ENCODE measurements around the gene RFK. TPM values are rescaled to one million over a fixed set of nuclear protein-coding genes. Genes with fewer than 3 reads are reported as not detected.
"Not testable (repeated sequence)": the region's sequence is repeated elsewhere in the genome, so short reads cannot be mapped to it uniquely, and the experiment has no call there.

The RFK gene
- polyA plus RNA-seq, 1 donor (not counting 4 experiments of a cell fraction or from before 2014, with no cell fraction given): 30.1 TPM

DNA sequence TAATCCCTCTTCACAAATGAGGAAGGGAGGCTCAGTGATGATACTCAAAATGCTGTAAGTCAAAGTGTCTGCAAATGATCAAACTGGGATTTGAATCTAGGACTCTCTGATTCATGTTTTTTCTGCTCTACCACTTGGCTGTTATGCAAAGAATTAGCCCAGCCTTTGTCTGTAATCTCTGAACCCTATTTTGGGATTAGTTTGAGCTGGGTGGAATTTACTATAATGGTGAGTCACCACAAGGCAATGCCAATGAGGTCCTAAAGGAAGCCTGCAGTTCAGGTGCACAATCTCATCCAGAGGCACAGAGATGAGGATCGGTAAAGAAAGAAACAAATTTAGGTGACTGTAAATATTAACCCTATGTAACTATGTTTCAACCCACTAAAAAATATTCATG lies 29.2 kb downstream of the RFK start:
- no peaks in the 10 kb centered on the region for H3K9me1 ChIP-seq (ENCODE audit: control insufficient read depth, extremely low read depth, insufficient read depth, low read length)
- H3K27me3 ChIP-seq (ENCODE audit: control insufficient read depth, extremely low read depth, insufficient read depth, low read length): no peaks in the 10 kb centered on the region
- FAIRE-seq (peak; percentile 48), DNase-seq (ENCODE audit: low read depth, low spot score) (no peak)
- H4K20me1 ChIP-seq (ENCODE audit: control insufficient read depth, extremely low read depth, insufficient read depth, low read length): no peaks in the 10 kb centered on the region
- H3K79me2 ChIP-seq (ENCODE audit: control insufficient read depth, insufficient read depth, low read length): no peaks in the 10 kb centered on the region
- H3K4me3 ChIP-seq (ENCODE audit: control insufficient read depth in 2 of 3, extremely low read depth in 1 of 3, insufficient read depth in 2 of 3, low read depth in 1 of 3, low read length in 3 of 3): no peak overlapping the region
- dilution Hi-C loops (cut with MboI; ENCODE audit: extremely low pct_ligation_motif_present, low sequenced_read_pairs): no loop called here
- TF ChIP-seq CTCF (optimal IDR thresholded peaks at IDR 0.05 in 1 of 3, IDR thresholded peaks at IDR 0.05 in 1 of 3, conservative IDR thresholded peaks at IDR 0.05 in 1 of 3; ENCODE audit: extremely low read depth in 1 of 3, insufficient read depth in 2 of 3, low read length in 3 of 3) (no peak), EZH2 (IDR thresholded peaks at IDR 0.05; ENCODE audit: low read length) (no peak)
- H3K4me2 ChIP-seq (ENCODE audit: control insufficient read depth, extremely low read depth, insufficient read depth, low read depth, low read length): no peak overlapping the region
- H2AFZ ChIP-seq (ENCODE audit: control insufficient read depth, low read length): no peak overlapping the region
- H3K4me1 ChIP-seq (ENCODE audit: control insufficient read depth, extremely low read depth, insufficient read depth, low read length): peaks cover 3% of the 10 kb centered on the region
- no peak overlapping the region for H3K9ac ChIP-seq (ENCODE audit: control insufficient read depth, extremely low read depth, insufficient read depth, low read length)
- H3K27ac ChIP-seq (ENCODE audit: control insufficient read depth, insufficient read depth, low read length): no peak overlapping the region
- H3K9me3 ChIP-seq (ENCODE audit: control insufficient read depth, low read depth, low read length): no peaks in the 10 kb centered on the region
- no peaks in the 10 kb centered on the region for H3K36me3 ChIP-seq (ENCODE audit: control insufficient read depth in 2 of 2, extremely low read depth in 1 of 2, insufficient read depth in 2 of 2, low read length in 2 of 2)

DNA sequence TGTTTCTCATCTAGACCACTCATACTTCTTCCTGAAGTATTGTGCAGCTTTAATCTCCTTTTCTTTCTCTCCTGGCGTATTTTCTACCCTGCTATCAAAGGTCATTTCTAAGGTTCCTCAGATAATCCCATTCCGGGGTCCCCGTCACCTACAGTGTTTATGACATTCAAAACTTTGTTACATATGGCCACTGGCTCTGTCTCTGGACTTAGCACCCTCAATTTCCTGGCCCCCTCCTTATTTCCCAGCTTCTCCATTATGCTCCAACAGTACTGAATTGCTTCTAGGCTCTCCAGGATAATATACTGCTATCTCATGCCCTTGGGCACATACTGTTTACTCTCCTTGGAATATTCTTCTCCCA lies 31.2 kb downstream of the RFK start:
- Histone ChIP-seq H3K4me3 (ENCODE audit: control insufficient read depth in 2 of 3, extremely low read depth in 1 of 3, insufficient read depth in 2 of 3, low read depth in 1 of 3, low read length in 3 of 3) (no peak overlapping the region), H3K4me1 (ENCODE audit: control insufficient read depth, extremely low read depth, insufficient read depth, low read length) (peaks cover 3% of the 10 kb centered on the region), H3K9ac (ENCODE audit: control insufficient read depth, extremely low read depth, insufficient read depth, low read length) (no peak overlapping the region), H3K4me2 (ENCODE audit: control insufficient read depth, extremely low read depth, insufficient read depth, low read depth, low read length) (no peak overlapping the region), H3K27ac (ENCODE audit: control insufficient read depth, insufficient read depth, low read length) (no peak overlapping the region), H3K9me3 (ENCODE audit: control insufficient read depth, low read depth, low read length) (no peaks in the 10 kb centered on the region), H2AFZ (ENCODE audit: control insufficient read depth, low read length) (no peak overlapping the region), H3K36me3 (ENCODE audit: control insufficient read depth in 2 of 2, extremely low read depth in 1 of 2, insufficient read depth in 2 of 2, low read length in 2 of 2) (no peaks in the 10 kb centered on the region), H3K79me2 (ENCODE audit: control insufficient read depth, insufficient read depth, low read length) (no peaks in the 10 kb centered on the region), H3K9me1 (ENCODE audit: control insufficient read depth, extremely low read depth, insufficient read depth, low read length) (no peaks in the 10 kb centered on the region), H3K27me3 (ENCODE audit: control insufficient read depth, extremely low read depth, insufficient read depth, low read length) (no peaks in the 10 kb centered on the region), H4K20me1 (ENCODE audit: control insufficient read depth, extremely low read depth, insufficient read depth, low read length) (no peaks in the 10 kb centered on the region)
- no peak for FAIRE-seq
- dilution Hi-C loops (cut with MboI; ENCODE audit: extremely low pct_ligation_motif_present, low sequenced_read_pairs): no loop called here
- DNase-seq (ENCODE audit: low read depth, low spot score): no peak
- TF ChIP-seq EZH2 (IDR thresholded peaks at IDR 0.05; ENCODE audit: low read length): no peak
- TF ChIP-seq CTCF (optimal IDR thresholded peaks at IDR 0.05 in 1 of 3, IDR thresholded peaks at IDR 0.05 in 1 of 3, conservative IDR thresholded peaks at IDR 0.05 in 1 of 3; ENCODE audit: extremely low read depth in 1 of 3, insufficient read depth in 2 of 3, low read length in 3 of 3): no peak

- H3K36me3 ChIP-seq (ENCODE audit: control insufficient read depth in 2 of 2, extremely low read depth in 1 of 2, insufficient read depth in 2 of 2, low read length in 2 of 2); H3K9me3 ChIP-seq (ENCODE audit: control insufficient read depth, low read depth, low read length); FAIRE-seq; H4K20me1 ChIP-seq (ENCODE audit: control insufficient read depth, extremely low read depth, insufficient read depth, low read length); dilution Hi-C loops (cut with MboI; ENCODE audit: extremely low pct_ligation_motif_present, low sequenced_read_pairs); H3K4me3 ChIP-seq (ENCODE audit: control insufficient read depth in 2 of 3, extremely low read depth in 1 of 3, insufficient read depth in 2 of 3, low read depth in 1 of 3, low read length in 3 of 3); H2AFZ ChIP-seq (ENCODE audit: control insufficient read depth, low read length); H3K9ac ChIP-seq (ENCODE audit: control insufficient read depth, extremely low read depth, insufficient read depth, low read length); H3K9me1 ChIP-seq (ENCODE audit: control insufficient read depth, extremely low read depth, insufficient read depth, low read length); DNase-seq (ENCODE audit: low read depth, low spot score); H3K79me2 ChIP-seq (ENCODE audit: control insufficient read depth, insufficient read depth, low read length); H3K4me1 ChIP-seq (ENCODE audit: control insufficient read depth, extremely low read depth, insufficient read depth, low read length); H3K27ac ChIP-seq (ENCODE audit: control insufficient read depth, insufficient read depth, low read length); H3K27me3 ChIP-seq (ENCODE audit: control insufficient read depth, extremely low read depth, insufficient read depth, low read length); H3K4me2 ChIP-seq (ENCODE audit: control insufficient read depth, extremely low read depth, insufficient read depth, low read depth, low read length): not testable (repeated sequence)
Measured at GRCh38 chr9:76362332-76363031, 31.7 kb downstream of the RFK start.
